Activated CD4-positive, alpha-beta T cell treated with anti-CD3 and anti-CD28 coated beads, Interleukin-2, amount 50 U/mL, for 16 hours (primary cell): Measurements from ENCODE around the gene NWD2.
A peak's percentile ranks its signal among the peaks of the same experiment; 100 is the strongest.

Source experiments
- DNase-seq: peaks from one replicate; pipeline ENCODE4 v3.0.0-alpha.2; 2020

Gene NWD2

GRCh38 chr4:37279894-37280592, 35.5 kb downstream of the NWD2 start:
- DNase-seq = no peak

- no peak for DNase-seq
Observed at GRCh38 chr4:37299468-37299867, 54.9 kb downstream of the NWD2 start.

GRCh38 chr4:37304612-37305011, 60.1 kb downstream of the NWD2 start:
- DNase-seq = no peak

GRCh38 chr4:37305984-37306383, 61.4 kb downstream of the NWD2 start:
- no peak for DNase-seq

- no peak for DNase-seq
Observed at GRCh38 chr4:37317104-37317643, 72.6 kb downstream of the NWD2 start.

GRCh38 chr4:37320513-37321235, 76.1 kb downstream of the NWD2 start:
- DNase-seq = no peak

GRCh38 chr4:37322122-37322521, 77.6 kb downstream of the NWD2 start:
- no peak for DNase-seq

- no peak for DNase-seq
Observed at GRCh38 chr4:37324546-37324945, 80.0 kb downstream of the NWD2 start.

GRCh38 chr4:37326852-37327251, 82.3 kb downstream of the NWD2 start:
- no peak for DNase-seq

GRCh38 chr4:37338972-37339371, 94.4 kb downstream of the NWD2 start:
- no peak for DNase-seq

- no peak for DNase-seq
Observed at GRCh38 chr4:37358748-37359147, 114.2 kb downstream of the NWD2 start.

- no peak for DNase-seq
Observed at GRCh38 chr4:37359261-37359660, 114.7 kb downstream of the NWD2 start.

GRCh38 chr4:37365888-37366287, 121.3 kb downstream of the NWD2 start:
- DNase-seq = no peak

GRCh38 chr4:37367901-37368300, 123.4 kb downstream of the NWD2 start:
- DNase-seq = no peak

GRCh38 chr4:37370052-37370451, 125.5 kb downstream of the NWD2 start:
- DNase-seq = no peak

- no peak for DNase-seq
Observed at GRCh38 chr4:37381040-37381668, 136.6 kb downstream of the NWD2 start.

GRCh38 chr4:37383579-37384229, 139.2 kb downstream of the NWD2 start:
- DNase-seq = peak; percentile 40

GRCh38 chr4:37385424-37385823, 140.9 kb downstream of the NWD2 start:
- no peak for DNase-seq

GRCh38 chr4:37388681-37389365, 144.3 kb downstream of the NWD2 start:
- DNase-seq = no peak

GRCh38 chr4:37389366-37389765, 144.8 kb downstream of the NWD2 start:
- no peak for DNase-seq

- DNase-seq = peak; percentile 58
Observed at GRCh38 chr4:37389967-37390580, 145.5 kb downstream of the NWD2 start.
